Keratinocyte (primary cell): ENCODE results near the gene ADGRB2. TPM values are rescaled to one million over a fixed set of nuclear protein-coding genes. Genes with fewer than 3 reads are reported as not detected.
A peak's percentile ranks its signal among the peaks of the same experiment; 100 is the strongest.

Experiments
- DNase-seq: peaks from one replicate; pipeline ENCODE4 v3.0.0-alpha.2; 2011; ENCODE audit warnings: low read depth, missing footprints, low spot score
- FAIRE-seq: peaks from 2 replicates; lab custom pipeline; 2011; peaks lifted over from hg19 to GRCh38; lab: Jason Lieb, UNC
- H2AFZ ChIP-seq: 2 replicates; pipeline ENCODE4 v1.6.0; 2012; ENCODE audit warnings: low read length, control low read depth, inconsistent platforms; ENCODE audit not compliant: control insufficient read depth
- H3K27ac ChIP-seq: 2 replicates; pipeline ENCODE4 v1.5.1; 2011; ENCODE audit warnings: low read length; ENCODE audit not compliant: control insufficient read depth, insufficient read depth
- H3K27me3 ChIP-seq: 3 replicates; pipeline ENCODE4 v1.6.0; 2011; ENCODE audit warnings: low read length; ENCODE audit not compliant: control insufficient read depth, insufficient read depth; ENCODE audit errors: extremely low read depth
- H3K36me3 ChIP-seq, 2 experiments: 2 replicates in 1 of 2; 3 replicates in 1 of 2; pipeline ENCODE4 v1.5.1; 2011; ENCODE audit warnings: low read length in 2 of 2, mild to moderate bottlenecking in 1 of 2; ENCODE audit not compliant: control insufficient read depth in 2 of 2, insufficient read depth in 2 of 2; ENCODE audit errors: extremely low read depth in 1 of 2
- H3K4me1 ChIP-seq: 3 replicates; pipeline ENCODE4 v1.5.1; 2011; ENCODE audit warnings: low read length; ENCODE audit not compliant: control insufficient read depth, insufficient read depth; ENCODE audit errors: extremely low read depth
- H3K4me2 ChIP-seq: 3 replicates; pipeline ENCODE4 v1.6.0; 2011; ENCODE audit warnings: low read depth, low read length; ENCODE audit not compliant: control insufficient read depth, insufficient read depth; ENCODE audit errors: extremely low read depth
- H3K4me3 ChIP-seq, 3 experiments: fragments of 200-600 bp in 1 of 3; sonication (generic) in 1 of 3; 2 replicates in 2 of 3; 3 replicates in 1 of 3; pipeline ENCODE4 v1.5.1; 2011 to 2016; ENCODE audit warnings: low read length in 3 of 3, mild to moderate bottlenecking in 3 of 3, control low read depth in 2 of 3, inconsistent platforms in 1 of 3, low read depth in 1 of 3, mixed read lengths in 1 of 3, mixed run types in 1 of 3, moderate library complexity in 1 of 3; ENCODE audit not compliant: control insufficient read depth in 2 of 3, insufficient read depth in 2 of 3; ENCODE audit errors: extremely low read depth in 1 of 3
- H3K79me2 ChIP-seq: 2 replicates; pipeline ENCODE4 v1.6.0; 2012; ENCODE audit warnings: low read length; ENCODE audit not compliant: control insufficient read depth, insufficient read depth
- H3K9ac ChIP-seq: 3 replicates; pipeline ENCODE4 v1.6.0; 2011; ENCODE audit warnings: low read length; ENCODE audit not compliant: control insufficient read depth, insufficient read depth; ENCODE audit errors: extremely low read depth
- H3K9me1 ChIP-seq: 3 replicates; pipeline ENCODE4 v1.6.0; 2011; ENCODE audit warnings: low read length; ENCODE audit not compliant: control insufficient read depth, insufficient read depth; ENCODE audit errors: extremely low read depth
- H3K9me3 ChIP-seq: 2 replicates; pipeline ENCODE4 v1.5.1; 2012; ENCODE audit warnings: low read depth, low read length; ENCODE audit not compliant: control insufficient read depth
- H4K20me1 ChIP-seq: 3 replicates; pipeline ENCODE4 v1.6.0; 2011; ENCODE audit warnings: low read length; ENCODE audit not compliant: control insufficient read depth, insufficient read depth; ENCODE audit errors: extremely low read depth
- EZH2 ChIP-seq: IDR thresholded peaks from one replicate; pipeline ENCODE4 v1.6.1; 2012; ENCODE audit warnings: inconsistent platforms, mild to moderate bottlenecking, low read length, moderate library complexity
- dilution Hi-C: fragments of 300-500 bp; cut with MboI; formaldehyde crosslinking; loops from one replicate; pipeline ENCODE4 v1.7.0; 2020; ENCODE audit warnings: low sequenced_read_pairs; ENCODE audit not compliant: extremely low pct_ligation_motif_present
- polyA plus RNA-seq, 5 experiments: library from polyadenylated mRNA; depleted of rRNA in 3 of 5; stranded (reverse) in 3 of 5; stranded (forward) in 1 of 5; unstranded in 1 of 5; fragments of >200 nt; gene quantifications; 1 replicate in 1 of 5; 2 replicates in 3 of 5; 3 replicates in 1 of 5; pipeline versions ENCODE4 v1.2.1 to v1.2.3, GENCODE V29; 2011 to 2012; ENCODE audit warnings: missing spikeins in 2 of 5, low read depth in 1 of 5, low replicate concordance in 1 of 5
- TF ChIP-seq, protein P1 (sequence below), 3 experiments: IDR thresholded peaks in 1 of 3; conservative IDR thresholded peaks in 1 of 3; optimal IDR thresholded peaks in 1 of 3; 2 replicates in 2 of 3; 3 replicates in 1 of 3; pipeline versions ENCODE3 to v1.5.1; 2011; ENCODE audit warnings: low read length in 3 of 3, mild to moderate bottlenecking in 3 of 3, moderate library complexity in 2 of 3, control low read depth in 1 of 3, inconsistent platforms in 1 of 3; ENCODE audit not compliant: insufficient read depth in 2 of 3; ENCODE audit errors: extremely low read depth in 1 of 3

The ADGRB2 gene
- polyA plus RNA-seq, 1 donor (not counting 4 experiments of a cell fraction or from before 2014, with no cell fraction given), result 0.68 TPM

DNA sequence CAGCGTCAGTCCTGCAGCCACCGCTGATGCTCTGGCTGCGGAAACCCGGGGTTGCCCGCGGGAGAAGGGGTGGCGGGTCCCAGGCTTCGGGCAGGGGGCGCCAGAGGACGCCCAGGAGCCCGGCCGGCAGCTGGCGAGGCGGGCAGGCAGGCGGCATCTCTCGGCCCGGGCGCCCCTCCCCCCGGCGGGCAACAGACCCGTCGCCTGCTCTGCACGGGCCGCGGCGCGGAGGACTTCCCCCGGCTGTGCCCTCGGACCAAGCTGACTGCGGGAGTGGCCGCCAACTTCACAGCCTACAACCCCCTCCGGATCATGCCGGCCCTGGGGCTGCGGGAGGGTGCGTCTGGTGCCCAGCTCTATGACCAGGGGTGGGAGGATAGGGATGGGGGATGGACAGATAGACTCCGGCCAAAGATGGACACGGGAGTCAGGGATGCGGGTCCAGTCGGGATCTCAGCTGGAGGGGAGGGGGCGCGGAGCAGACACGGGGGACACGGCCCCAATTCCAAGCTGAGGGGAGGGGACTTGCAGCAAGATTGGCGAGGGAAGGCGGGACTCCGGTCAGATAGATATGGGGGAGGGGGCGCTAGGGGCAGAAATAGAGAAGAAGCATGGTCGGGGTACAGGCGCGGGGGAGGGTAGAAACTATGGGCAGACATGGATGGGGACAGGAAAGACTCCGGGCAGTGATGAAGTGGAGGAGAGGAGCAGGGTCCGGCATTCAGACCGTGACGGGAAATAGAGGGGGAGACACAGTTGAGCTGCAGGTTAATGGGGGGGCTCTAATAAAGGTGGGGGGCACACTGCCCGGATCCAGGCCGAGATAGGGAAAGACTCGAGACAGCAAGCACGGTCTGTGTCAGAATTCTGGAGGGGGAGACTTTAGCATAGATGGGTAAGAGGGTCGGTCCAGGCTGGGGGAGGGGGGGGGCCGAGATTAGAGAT, 1.1 kb downstream of the ADGRB2 start:
- dilution Hi-C loops, result no loop called here
- Histone ChIP-seq H3K4me1 (peaks cover 26% of the 10 kb centered on the region), H3K9me1 (no peaks in the 10 kb centered on the region), H3K27ac (no peak overlapping the region), H3K9ac (no peak overlapping the region), H3K9me3 (no peaks in the 10 kb centered on the region), H3K4me3 (peak overlapping the region; percentile 32 to 62 (median 51)), H3K27me3 (peaks cover 14% of the 10 kb centered on the region), H3K4me2 (peak overlapping the region; percentile 88), H3K36me3 (no peaks in the 10 kb centered on the region), H3K79me2 (no peaks in the 10 kb centered on the region), H4K20me1 (no peaks in the 10 kb centered on the region), H2AFZ (peak overlapping the region; percentile 26)
- DNase-seq, result no peak
- no peak for FAIRE-seq
- TF ChIP-seq, protein P1, sequence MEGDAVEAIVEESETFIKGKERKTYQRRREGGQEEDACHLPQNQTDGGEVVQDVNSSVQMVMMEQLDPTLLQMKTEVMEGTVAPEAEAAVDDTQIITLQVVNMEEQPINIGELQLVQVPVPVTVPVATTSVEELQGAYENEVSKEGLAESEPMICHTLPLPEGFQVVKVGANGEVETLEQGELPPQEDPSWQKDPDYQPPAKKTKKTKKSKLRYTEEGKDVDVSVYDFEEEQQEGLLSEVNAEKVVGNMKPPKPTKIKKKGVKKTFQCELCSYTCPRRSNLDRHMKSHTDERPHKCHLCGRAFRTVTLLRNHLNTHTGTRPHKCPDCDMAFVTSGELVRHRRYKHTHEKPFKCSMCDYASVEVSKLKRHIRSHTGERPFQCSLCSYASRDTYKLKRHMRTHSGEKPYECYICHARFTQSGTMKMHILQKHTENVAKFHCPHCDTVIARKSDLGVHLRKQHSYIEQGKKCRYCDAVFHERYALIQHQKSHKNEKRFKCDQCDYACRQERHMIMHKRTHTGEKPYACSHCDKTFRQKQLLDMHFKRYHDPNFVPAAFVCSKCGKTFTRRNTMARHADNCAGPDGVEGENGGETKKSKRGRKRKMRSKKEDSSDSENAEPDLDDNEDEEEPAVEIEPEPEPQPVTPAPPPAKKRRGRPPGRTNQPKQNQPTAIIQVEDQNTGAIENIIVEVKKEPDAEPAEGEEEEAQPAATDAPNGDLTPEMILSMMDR (optimal IDR thresholded peaks at IDR 0.05 in 1 of 3, IDR thresholded peaks at IDR 0.05 in 1 of 3, conservative IDR thresholded peaks at IDR 0.05 in 1 of 3; ENCODE audit: extremely low read depth in 1 of 3, insufficient read depth in 2 of 3, low read length in 3 of 3), result peak in 2 of 3 experiments; percentile 60 to 63
- peak; percentile 70 for TF ChIP-seq EZH2

- Histone ChIP-seq H3K36me3 (no peaks in the 10 kb centered on the region), H3K9ac (no peak overlapping the region)
Measured at GRCh38 chr1:31762323-31762722, 1.8 kb downstream of the ADGRB2 start.

More at GRCh38 chr1:31762323-31762722, 1.8 kb downstream of the ADGRB2 start:
- dilution Hi-C loops, result no loop called here
- DNase-seq (no peak), FAIRE-seq (no peak)
- Histone ChIP-seq H3K9me1 (no peaks in the 10 kb centered on the region), H4K20me1 (no peaks in the 10 kb centered on the region), H3K4me1 (peaks cover 26% of the 10 kb centered on the region), H3K4me2 (peak overlapping the region; percentile 88), H3K9me3 (no peaks in the 10 kb centered on the region), H3K79me2 (no peaks in the 10 kb centered on the region), H3K27me3 (peaks cover 14% of the 10 kb centered on the region), H3K27ac (no peak overlapping the region), H3K4me3 (peak overlapping the region in 1 of 3 experiments; percentile 62), H2AFZ (no peak overlapping the region)
- TF ChIP-seq, protein P1 (optimal IDR thresholded peaks at IDR 0.05 in 1 of 3, IDR thresholded peaks at IDR 0.05 in 1 of 3, conservative IDR thresholded peaks at IDR 0.05 in 1 of 3; ENCODE audit: extremely low read depth in 1 of 3, insufficient read depth in 2 of 3, low read length in 3 of 3), result no peak
- TF ChIP-seq EZH2, result no peak
